HCT116 (cell line): ENCODE measurements around the gene LAMC2. TPM values are rescaled to one million over a fixed set of nuclear protein-coding genes. Genes with fewer than 3 reads are reported as not detected.

Experiments
- ATAC-seq: fragments of 200-7000 bp; cut with Tn5 transposase; 2 replicates; pipeline ENCODE4 v1.9.1; 2020; ENCODE audit warnings: mild to moderate bottlenecking, moderate library complexity
- BruUV-seq: library from RNA; stranded (reverse); fragments of 400-500 nt; replicated peaks from 2 replicates; lab custom pipeline; 2021; lab: Mats Ljungman, UMichigan
- CTCF ChIA-PET: fragments of 300-600 bp; sonication (Branson Sonifier 250); formaldehyde crosslinking; loops from one replicate; lab custom pipeline; 2021; ENCODE audit warnings: antibody characterized with exemption; lab: Charles Lee
- POLR2A ChIA-PET: fragments of 300-600, 350-600 bp; sonication (Branson Sonifier 250); formaldehyde crosslinking; loops from one replicate; lab custom pipeline; 2021; ENCODE audit warnings: antibody characterized with exemption; lab: Charles Lee
- RAD21 ChIA-PET, 2 experiments: fragments of 300-600 bp; sonication (Branson Sonifier 250); formaldehyde crosslinking; loops; one replicate each; lab custom pipeline; 2023; ENCODE audit warnings: low total read pairs in 2 of 2; ENCODE audit not compliant: uncharacterized antibody in 2 of 2, unreplicated experiment in 2 of 2, low non-redundant PET in 1 of 2; lab: Charles Lee
- DNase-seq: peaks from one replicate; pipeline ENCODE4 v3.0.0-alpha.2; 2010; ENCODE audit warnings: low read depth, low spot score
- H2AFZ ChIP-seq: fragments of 200-600 bp; shearing (Covaris generic), sonication (generic); 2 replicates; pipeline ENCODE4 v1.6.1; 2017; ENCODE audit warnings: low read depth, mixed run types, mixed read lengths, antibody characterized with exemption, low read length; ENCODE audit not compliant: poor library complexity, severe bottlenecking
- H3K27ac ChIP-seq: 2 replicates; pipeline ENCODE4 v1.5.1; 2012; ENCODE audit warnings: low read depth, low read length
- H3K27me3 ChIP-seq: fragments of 200-600 bp; sonication (generic); 2 replicates; pipeline ENCODE4 v1.6.1; 2016; ENCODE audit warnings: mixed run types, low read length, mixed read lengths; ENCODE audit not compliant: insufficient read depth
- H3K36me3 ChIP-seq, 2 experiments: fragments of 200-500 bp in 1 of 2; fragments of 200-600 bp in 1 of 2; sonication (Bioruptor generic) in 1 of 2; sonication (generic) in 1 of 2; 2 replicates each; pipeline versions ENCODE4 v1.5.1 to v1.6.1; 2014 to 2016; ENCODE audit warnings: low read length in 2 of 2, inconsistent platforms in 1 of 2, mixed read lengths in 1 of 2, mixed run types in 1 of 2; ENCODE audit not compliant: insufficient read depth in 2 of 2, control insufficient read depth in 1 of 2
- H3K4me1 ChIP-seq, 2 experiments: fragments of 200-600 bp in 1 of 2; sonication (generic) in 1 of 2; 2 replicates each; pipeline versions ENCODE4 v1.5.1 to v1.6.1; 2012 to 2017; ENCODE audit warnings: low read length in 2 of 2, inconsistent platforms in 1 of 2, mild to moderate bottlenecking in 1 of 2, mixed read lengths in 1 of 2, mixed run types in 1 of 2, moderate library complexity in 1 of 2; ENCODE audit not compliant: insufficient read depth in 2 of 2, control insufficient read depth in 1 of 2
- H3K4me2 ChIP-seq: fragments of 200-600 bp; sonication (generic); 2 replicates; pipeline ENCODE4 v1.6.1; 2017; ENCODE audit warnings: mixed run types, low read length, mixed read lengths
- H3K4me3 ChIP-seq, 2 experiments: fragments of 200-600 bp in 1 of 2; sonication (generic) in 1 of 2; replicated peaks in 1 of 2; 2 replicates each; pipeline ENCODE4 v1.5.1; 2011 to 2016; ENCODE audit warnings: low read length in 2 of 2, control low read depth in 1 of 2, low read depth in 1 of 2, mild to moderate bottlenecking in 1 of 2, mixed read lengths in 1 of 2, mixed run types in 1 of 2
- H3K79me2 ChIP-seq: fragments of 200-600 bp; sonication (generic); 2 replicates; pipeline ENCODE4 v1.6.1; 2017; ENCODE audit warnings: mild to moderate bottlenecking, mixed run types, low read length, moderate library complexity, mixed read lengths; ENCODE audit not compliant: insufficient read depth
- H3K9ac ChIP-seq: fragments of 200-600 bp; sonication (generic); 2 replicates; pipeline ENCODE4 v1.6.1; 2016; ENCODE audit warnings: low read length, mixed read lengths
- H3K9me2 ChIP-seq: fragments of 200-600 bp; sonication (generic), shearing (Covaris generic); 2 replicates; pipeline ENCODE4 v1.6.1; 2017; ENCODE audit warnings: mixed run types, mild to moderate bottlenecking, moderate library complexity; ENCODE audit not compliant: insufficient read depth
- H3K9me3 ChIP-seq, 2 experiments: fragments of 200-500 bp in 1 of 2; fragments of 200-600 bp in 1 of 2; sonication (Bioruptor generic) in 1 of 2; sonication (generic) in 1 of 2; 2 replicates each; pipeline ENCODE4 v1.6.1; 2014 to 2017; ENCODE audit warnings: low read length in 2 of 2, mixed read lengths in 2 of 2, inconsistent platforms in 1 of 2, low read depth in 1 of 2, mild to moderate bottlenecking in 1 of 2, mixed run types in 1 of 2, moderate library complexity in 1 of 2; ENCODE audit not compliant: control insufficient read depth in 1 of 2, insufficient read depth in 1 of 2
- H4K20me1 ChIP-seq: fragments of 200-600 bp; sonication (generic), shearing (Covaris generic); 2 replicates; pipeline ENCODE4 v1.6.1; 2017; ENCODE audit warnings: mixed run types, mild to moderate bottlenecking, moderate library complexity; ENCODE audit not compliant: insufficient read depth
- EZH2 ChIP-seq: fragments of 200-600 bp; sonication (generic); IDR thresholded peaks from 2 replicates; pipeline ENCODE4 v1.6.1; 2017; ENCODE audit warnings: antibody characterized with exemption, mixed run types
- JUND ChIP-seq: IDR thresholded peaks from 2 replicates; pipeline ENCODE4 v1.6.1; 2012
- POLR2A ChIP-seq: IDR thresholded peaks from 2 replicates; pipeline ENCODE4 v1.7.0; 2011; ENCODE audit warnings: borderline replicate concordance; ENCODE audit not compliant: insufficient read depth, insufficient read length; ENCODE audit errors: extremely low read depth
- POLR2AphosphoS5 ChIP-seq: IDR thresholded peaks from 2 replicates; pipeline ENCODE4 v1.6.1; 2011; ENCODE audit warnings: mild to moderate bottlenecking, low read depth, low read length, moderate library complexity
- RAD21 ChIP-seq: IDR thresholded peaks from 2 replicates; pipeline ENCODE4 v1.6.1; 2012; ENCODE audit warnings: low read depth, mild to moderate bottlenecking
- REST ChIP-seq: IDR thresholded peaks from 2 replicates; pipeline ENCODE4 v1.6.1; 2012; ENCODE audit warnings: low read depth
- SIN3A ChIP-seq: IDR thresholded peaks from 2 replicates; pipeline ENCODE4 v1.6.1; 2012; ENCODE audit warnings: low read depth
- TCF7L2 ChIP-seq: IDR thresholded peaks from 2 replicates; pipeline ENCODE4 v1.7.0; 2011; ENCODE audit warnings: borderline replicate concordance, inconsistent platforms; ENCODE audit not compliant: insufficient read depth, insufficient read length; ENCODE audit errors: extremely low read depth
- YY1 ChIP-seq: IDR thresholded peaks from 2 replicates; pipeline ENCODE4 v1.6.1; 2011; ENCODE audit warnings: low read length, low read depth, moderate library complexity, mild to moderate bottlenecking; ENCODE audit not compliant: insufficient replicate concordance; ENCODE audit errors: extremely low read depth
- ZNF274 ChIP-seq: fragments of 200-500 bp; sonication (Bioruptor generic); IDR thresholded peaks from 2 replicates; pipeline ENCODE4 v1.6.1; 2014; ENCODE audit warnings: mild to moderate bottlenecking, low read depth, low read length, inconsistent platforms
- intact Hi-C: fragments of 100-400 bp; cut with micrococcal nuclease; formaldehyde crosslinking; loops from 2 replicates; pipeline ENCODE4 v1.10.0; 2022
- total RNA-seq: library from RNA; stranded (reverse); gene quantifications from one replicate; pipeline ENCODE4 v1.2.1, GENCODE V29; 2021; ENCODE audit not compliant: unreplicated experiment

The LAMC2 gene
- total RNA-seq, 1 experiment from 2014 or later: 22.2 TPM

- TF ChIP-seq JUND (no peak), POLR2A (no peak), RAD21 (peak; percentile 75), SIN3A (no peak), TCF7L2 (no peak)
These were observed 41.6 kb downstream of the LAMC2 start (continued) for GRCh38 chr1:183227422-183228346.

GRCh38 chr1:183228347-183229220 is 42.5 kb downstream of the LAMC2 start:
- Histone ChIP-seq H3K4me1 (peaks cover 9 to 16% of the 10 kb centered on the region in 2 experiments; a peak in 3 of 4 replicates), H4K20me1 (no peaks in the 10 kb centered on the region), H3K36me3 (no peaks in the 10 kb centered on the region), H3K27ac (no peak overlapping the region), H3K9me3 (no peaks in the 10 kb centered on the region), H3K27me3 (no peaks in the 10 kb centered on the region), H3K9ac (no peak overlapping the region), H3K79me2 (no peaks in the 10 kb centered on the region), H2AFZ (no peak overlapping the region), H3K9me2 (no peaks in the 10 kb centered on the region), H3K4me2 (no peak overlapping the region), H3K4me3 (no peak overlapping the region)
- CTCF ChIA-PET: interaction anchor here (0.8 to 1.6 kb wide), 7 partner anchors 13 to 266 kb away, joined by 3 to 27 read pairs (median 4); no protein-coding TSS in a partner anchor
- RAD21 ChIA-PET: interaction anchor here (1.4 to 2.1 kb wide), 2 partner anchors 266 kb away, joined by 7 read pairs; no protein-coding TSS in a partner anchor
- intact Hi-C loops: no loop called here
- no TSS peak for BruUV-seq
- ATAC-seq (peak; percentile 36), DNase-seq (no peak)
- POLR2A ChIA-PET: interaction anchor here (0.6 kb wide), 1 partner anchor 208 kb away, joined by 3 read pairs; no protein-coding TSS in a partner anchor
- TF ChIP-seq YY1 (no peak), POLR2AphosphoS5 (no peak), ZNF274 (no peak), SIN3A (no peak), REST (no peak), EZH2 (no peak)
